Inflammatory macrophage treated with lipopolysaccharide for 4 hours (primary cell): Measurements from ENCODE around the gene ZNF274.
A peak's percentile ranks its signal among the peaks of the same experiment; 100 is the strongest.
"Not testable (repeated sequence)": the region's sequence is repeated elsewhere in the genome, so short reads cannot be mapped to it uniquely, and the experiment has no call there.

Experiments used
- DNase-seq: peaks from one replicate; pipeline ENCODE4 v3.0.0-alpha.2; 2020

Gene ZNF274

GRCh38 chr19:58182989-58183816 lies at the start of gene ZNF274:
Gene ZNF274, plus strand, starts transcription at chr19:58183061. Its CDS starts 905 bp downstream, at chr19:58183966.
- peak; percentile 97 for DNase-seq

- DNase-seq, result no peak
Observed at GRCh38 chr19:58134244-58134643, 48.6 kb upstream of the ZNF274 start.

DNA sequence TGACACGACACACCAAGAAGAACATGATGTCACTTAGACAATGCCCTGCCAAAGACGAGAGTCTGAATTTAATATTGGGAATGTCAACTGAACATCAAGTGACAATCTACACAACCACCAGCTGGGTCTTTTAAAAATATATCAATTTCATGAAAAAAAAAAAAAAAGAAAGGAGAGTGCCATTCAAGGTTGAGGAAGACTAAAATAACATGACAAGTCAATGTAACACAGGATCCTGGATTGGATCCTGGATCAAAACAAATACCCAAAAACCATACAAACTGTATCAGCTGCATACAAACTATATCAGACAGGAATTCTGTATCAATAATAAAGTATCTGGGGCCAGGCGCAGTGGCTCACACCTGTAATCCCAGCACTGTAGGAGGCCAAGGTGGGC lies 37.0 kb upstream of the ZNF274 start:
- no peak for DNase-seq

- not testable (repeated sequence) for DNase-seq
Observed at GRCh38 chr19:58147475-58147874, 35.4 kb upstream of the ZNF274 start.

DNA sequence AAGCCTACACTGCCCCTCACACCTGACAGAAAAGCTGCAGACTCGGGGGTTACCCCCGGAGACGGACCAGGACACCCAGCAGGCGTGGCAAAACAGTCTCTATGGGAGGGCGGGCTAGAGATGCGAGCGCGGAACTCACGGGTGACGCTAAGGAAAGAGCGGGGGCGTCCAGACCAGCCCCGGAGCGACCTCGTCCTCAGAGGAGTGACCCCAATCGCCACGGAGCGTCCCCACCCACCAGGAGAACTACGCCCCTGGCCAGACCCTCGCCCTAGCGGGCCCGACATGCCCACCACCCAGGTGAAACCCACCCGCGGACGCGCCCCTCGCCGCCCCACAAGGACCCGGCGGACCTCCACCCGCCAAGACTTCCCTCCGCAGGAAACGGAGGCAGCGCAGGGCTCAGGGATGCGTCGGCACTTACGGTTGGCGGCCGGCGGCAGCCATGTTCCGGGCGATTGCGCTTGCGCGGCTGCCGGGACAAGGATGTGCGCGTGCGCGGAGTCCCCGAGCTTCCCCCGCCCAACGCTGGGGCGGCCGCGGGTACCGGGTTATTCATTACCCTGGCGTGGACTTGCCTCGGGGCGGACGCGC lies 32.4 kb upstream of the ZNF274 start, which contains the start of gene ZNF329:
TSS of gene ZNF329 (minus strand) at position 462 of the 594 bp plus-strand sequence. CDS start 21,286 bp downstream, outside the sequence.
- DNase-seq, result peak; percentile 87

GRCh38 chr19:58153386-58153785 lies 29.5 kb upstream of the ZNF274 start:
- no peak for DNase-seq

DNA sequence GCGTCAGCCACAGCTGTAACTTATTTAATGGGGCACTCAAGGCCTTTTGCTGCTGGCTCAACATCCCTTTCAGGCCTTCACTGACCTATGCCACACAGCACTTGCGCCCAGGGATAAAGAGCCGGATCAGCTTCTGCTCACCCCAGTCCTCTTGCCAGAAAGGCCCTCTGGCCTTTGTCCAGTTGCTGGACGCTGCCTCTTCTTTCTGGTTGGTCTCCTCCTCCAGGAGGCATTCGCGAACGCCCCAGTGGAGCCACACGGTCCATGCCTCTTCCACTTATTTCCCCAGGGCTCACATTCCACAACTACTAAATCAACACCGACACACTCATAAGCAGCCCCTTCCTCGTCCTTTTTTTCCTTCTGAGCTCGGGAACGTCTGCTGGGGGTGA lies 28.6 kb upstream of the ZNF274 start:
- DNase-seq, result no peak

- DNase-seq, result peak; percentile 94
Observed at GRCh38 chr19:58154679-58155648, 27.9 kb upstream of the ZNF274 start.

GRCh38 chr19:58157045-58157728 lies 25.7 kb upstream of the ZNF274 start:
- no peak for DNase-seq

DNA sequence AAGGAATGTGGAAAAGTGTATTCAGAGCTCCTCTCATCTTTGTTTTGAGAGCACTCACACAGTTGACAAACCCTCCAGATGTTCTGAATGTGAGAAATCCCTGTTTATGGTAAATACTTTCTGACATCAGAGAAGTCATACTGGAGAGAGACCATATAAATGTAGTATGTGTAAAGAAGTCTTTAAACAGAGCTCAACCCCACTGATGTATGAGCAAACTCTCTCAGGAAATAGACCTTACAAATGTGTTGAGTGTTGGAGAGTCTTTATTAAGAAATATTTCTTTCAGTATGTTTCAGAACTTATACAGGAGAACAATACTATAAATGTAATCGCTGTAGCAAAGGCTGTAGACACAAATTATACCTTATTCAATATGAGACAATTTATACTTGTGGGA lies 16.6 kb upstream of the ZNF274 start:
- DNase-seq, result no peak

GRCh38 chr19:58166708-58167280 lies 16.1 kb upstream of the ZNF274 start:
- no peak for DNase-seq

- DNase-seq, result no peak
Observed at GRCh38 chr19:58170860-58171259, 12.0 kb upstream of the ZNF274 start.

DNA sequence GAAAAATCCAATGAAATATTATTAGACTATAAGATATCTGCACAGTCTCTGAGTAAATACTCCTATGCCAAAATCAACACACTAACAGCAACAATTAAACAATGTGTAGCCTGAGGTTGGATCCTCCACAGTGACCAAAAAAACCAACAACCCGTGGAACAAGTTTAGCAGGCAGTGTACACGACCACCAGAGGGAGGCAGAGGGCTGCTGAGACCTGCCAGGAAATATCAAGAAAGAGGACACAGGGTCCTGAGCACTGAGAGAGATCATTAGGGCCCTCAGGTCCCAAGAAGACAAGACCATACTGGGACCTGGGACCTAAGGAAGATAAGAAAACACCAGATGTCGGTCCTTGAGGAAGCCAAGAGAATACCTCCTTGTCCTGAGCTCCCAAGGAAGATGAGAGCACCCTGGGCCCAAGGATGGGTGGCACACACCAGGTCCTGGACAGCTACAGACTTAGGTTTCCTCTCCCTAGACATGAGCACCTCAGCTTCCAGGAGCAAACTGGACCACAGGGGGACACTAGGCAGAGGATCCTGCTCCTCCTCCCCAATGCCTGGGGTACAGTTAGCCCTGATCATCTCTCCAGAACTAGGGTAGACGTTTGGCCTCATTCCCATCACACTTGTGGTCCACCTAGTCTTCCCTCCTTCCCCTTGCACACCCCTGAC lies 822 bp upstream of the ZNF274 start:
- peak; percentile 30 for DNase-seq

DNA sequence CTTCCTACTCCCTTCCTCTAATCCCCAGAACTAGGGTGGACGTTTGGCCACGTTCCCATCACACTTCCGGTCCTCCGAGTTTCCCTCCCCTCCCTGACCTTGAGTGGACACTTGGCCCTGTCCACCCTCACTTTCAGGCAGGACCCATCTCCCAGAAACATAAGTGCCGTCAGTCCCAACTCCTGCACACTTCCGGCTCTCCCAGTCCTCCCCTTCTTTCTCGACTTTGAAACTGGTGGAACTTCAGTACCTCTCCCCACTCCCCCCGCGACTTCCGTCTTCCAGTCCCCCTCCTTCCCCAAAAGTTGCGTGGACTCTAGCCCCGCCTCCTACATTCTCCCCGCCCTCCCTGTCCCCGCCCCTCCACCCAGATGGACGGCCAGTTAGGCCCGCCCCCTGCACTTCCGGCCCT lies 278 bp upstream of the ZNF274 start:
- no peak for DNase-seq

DNA sequence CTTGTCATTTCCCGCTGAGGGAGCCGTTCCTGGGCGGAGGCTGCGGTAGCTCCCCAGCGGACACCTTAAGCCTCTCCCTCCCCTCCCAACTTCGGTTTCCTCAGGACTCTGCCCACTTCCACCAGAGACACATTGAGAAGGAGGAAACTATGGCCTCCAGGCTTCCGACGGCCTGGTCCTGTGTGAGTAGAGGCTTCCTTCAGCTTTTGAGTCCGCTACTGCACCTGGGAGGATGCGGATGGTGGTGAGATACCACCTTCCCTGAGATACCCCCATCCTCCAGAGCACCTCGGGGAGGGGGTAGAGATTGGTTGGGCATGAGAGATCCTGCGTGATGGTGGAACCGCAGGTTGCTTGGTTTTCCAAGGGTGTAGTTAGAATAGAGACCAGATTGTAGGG lies 955 bp downstream of the ZNF274 start:
- no peak for DNase-seq

DNA sequence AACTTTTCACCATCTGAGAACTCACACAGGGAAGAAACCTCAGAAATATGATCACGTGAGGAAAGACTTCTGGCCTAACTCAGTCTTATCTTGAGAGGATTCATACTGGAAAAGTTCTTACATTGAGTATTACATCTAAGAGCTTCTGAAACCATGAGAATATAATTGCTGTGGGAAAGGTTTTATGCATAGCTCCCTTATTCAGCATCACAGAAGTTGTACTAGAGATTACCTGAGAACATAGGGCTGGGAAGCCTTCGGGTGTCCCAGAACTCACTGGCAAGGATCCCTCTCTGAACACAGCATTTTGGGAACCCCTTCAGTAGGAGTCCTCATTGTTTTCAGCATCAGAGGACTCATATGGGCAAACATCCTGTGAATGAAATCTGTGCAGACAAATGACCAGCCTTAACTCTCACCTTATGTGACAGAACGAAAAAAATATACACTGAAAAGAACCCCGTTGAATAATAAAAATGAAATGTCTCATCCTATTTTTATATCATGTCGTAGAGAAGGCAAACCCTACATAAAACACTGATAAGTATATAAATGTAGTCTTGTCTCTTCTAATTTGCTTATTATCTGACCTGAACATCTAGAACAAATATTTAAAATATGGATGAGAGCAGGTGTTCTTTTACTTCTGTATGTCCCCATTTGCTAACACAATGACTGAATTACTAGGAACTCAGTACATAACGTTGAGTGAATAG lies 14.2 kb downstream of the ZNF274 start:
- DNase-seq, result peak; percentile 27

DNA sequence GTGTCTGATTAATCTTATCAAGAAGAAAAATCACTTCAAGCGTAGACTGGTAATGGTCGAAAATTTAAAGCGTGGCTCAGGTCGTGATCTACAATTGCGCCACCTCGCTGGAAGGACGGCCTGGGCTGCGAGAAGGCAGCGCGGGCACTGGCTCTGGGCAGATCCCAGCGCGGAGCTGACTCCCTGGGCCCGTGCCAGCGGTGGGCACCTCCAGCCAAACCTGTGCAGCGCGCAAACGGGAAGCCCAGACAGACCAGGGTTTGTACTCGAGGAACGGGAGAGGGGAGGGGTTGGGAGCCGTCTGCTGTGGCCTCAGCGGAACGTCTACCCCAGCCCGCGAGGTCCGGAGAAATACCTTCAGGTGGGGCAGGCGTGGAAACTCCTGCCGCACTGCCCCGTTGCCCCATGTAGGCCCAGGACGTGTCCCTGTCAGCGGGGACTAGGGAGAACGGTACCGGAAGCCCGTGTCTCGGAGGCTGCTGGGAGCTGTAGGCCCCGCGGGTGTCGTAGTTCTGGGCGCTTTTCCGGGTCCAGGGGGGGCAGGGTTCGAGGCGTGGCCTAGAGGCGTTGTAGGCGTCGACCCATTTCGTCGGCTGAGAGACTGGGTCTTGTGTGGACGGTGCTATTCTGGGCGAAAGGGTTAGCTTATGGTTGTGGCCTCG lies 21.1 kb downstream of the ZNF274 start:
- no peak for DNase-seq

DNA sequence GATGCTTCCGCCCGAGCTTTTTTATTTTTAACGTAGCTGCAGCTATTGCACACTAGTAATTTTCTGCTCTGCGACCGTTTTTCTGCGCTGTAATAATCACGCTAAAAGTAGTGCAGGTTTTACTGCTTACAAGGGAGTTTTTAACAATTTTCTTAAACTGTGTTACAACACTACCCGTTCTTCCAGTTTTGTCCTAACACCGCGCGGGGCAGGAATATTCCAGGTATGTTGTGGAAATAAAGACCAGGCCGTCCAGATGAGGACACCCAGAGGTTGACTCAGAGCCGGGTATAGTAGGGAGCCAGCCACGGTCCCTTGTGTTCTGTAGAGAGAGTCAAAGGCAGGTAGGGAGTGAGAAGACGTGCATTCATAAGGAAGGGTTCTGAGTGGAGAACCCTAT lies 21.7 kb downstream of the ZNF274 start:
- no peak for DNase-seq

GRCh38 chr19:58209577-58209976 lies 26.7 kb downstream of the ZNF274 start:
- DNase-seq, result no peak

DNA sequence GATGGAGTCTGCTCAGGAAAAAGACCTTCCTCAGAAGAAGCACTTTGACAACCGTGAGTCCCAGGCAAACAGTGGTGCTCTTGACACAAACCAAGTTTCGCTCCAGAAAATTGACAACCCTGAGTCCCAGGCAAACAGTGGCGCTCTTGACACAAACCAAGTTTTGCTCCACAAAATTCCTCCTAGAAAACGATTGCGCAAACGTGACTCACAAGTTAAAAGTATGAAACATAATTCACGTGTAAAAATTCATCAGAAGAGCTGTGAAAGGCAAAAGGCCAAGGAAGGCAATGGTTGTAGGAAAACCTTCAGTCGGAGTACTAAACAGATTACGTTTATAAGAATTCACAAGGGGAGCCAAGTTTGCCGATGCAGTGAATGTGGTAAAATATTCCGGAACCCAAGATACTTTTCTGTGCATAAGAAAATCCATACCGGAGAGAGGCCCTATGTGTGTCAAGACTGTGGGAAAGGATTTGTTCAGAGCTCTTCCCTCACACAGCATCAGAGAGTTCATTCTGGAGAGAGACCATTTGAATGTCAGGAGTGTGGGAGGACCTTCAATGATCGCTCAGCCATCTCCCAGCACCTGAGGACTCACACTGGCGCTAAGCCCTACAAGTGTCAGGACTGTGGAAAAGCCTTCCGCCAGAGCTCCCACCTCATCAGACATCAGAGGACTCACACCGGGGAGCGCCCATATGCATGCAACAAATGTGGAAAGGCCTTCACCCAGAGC lies 29.6 kb downstream of the ZNF274 start:
- DNase-seq, result no peak
